GM12892 (cell line): ENCODE results near the gene CCR4.

Experiments
- POLR2A ChIP-seq: IDR thresholded peaks from 2 replicates; pipeline ENCODE4 v1.6.1; 2011; ENCODE audit warnings: low read depth, low read length, control low read depth
- POLR2AphosphoS5 ChIP-seq: IDR thresholded peaks from 2 replicates; pipeline ENCODE4 v1.6.1; 2011; ENCODE audit warnings: low read depth, low read length, control low read depth
- TAF1 ChIP-seq: IDR thresholded peaks from 2 replicates; pipeline ENCODE4 v1.6.1; 2011; ENCODE audit warnings: low read depth, mild to moderate bottlenecking, control low read depth, low read length, borderline replicate concordance

DNA sequence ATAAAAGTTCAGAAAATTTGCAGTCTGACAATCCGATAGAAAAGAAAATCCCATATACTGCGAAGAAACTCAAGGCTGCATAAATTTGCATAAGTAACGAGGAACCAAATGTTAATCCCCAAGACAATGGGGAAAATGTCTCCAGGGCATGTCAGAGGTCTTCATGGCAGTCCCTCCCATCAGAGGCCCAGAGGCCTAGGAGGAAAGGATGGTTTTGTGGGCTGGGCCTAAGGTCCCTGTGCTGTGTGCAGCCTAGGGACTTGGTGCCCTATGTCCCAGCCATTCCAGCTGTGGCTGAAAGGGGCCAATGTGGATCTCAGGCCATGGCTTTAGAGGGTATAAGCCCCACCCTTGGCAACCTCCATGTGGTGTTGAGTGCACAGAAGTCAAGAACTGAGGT, 21.3 kb upstream of the CCR4 start:
- TF ChIP-seq POLR2A = no peak
- no peak for TF ChIP-seq POLR2AphosphoS5
- no peak for TF ChIP-seq TAF1
